DOHH2 (cell line): ENCODE results near the gene MARCHF5.
"Not testable (repeated sequence)": the region's sequence is repeated elsewhere in the genome, so short reads cannot be mapped to it uniquely, and the experiment has no call there.

Experiments used
- CTCF ChIP-seq: fragments of 200-600 bp; sonication (generic); IDR thresholded peaks from one replicate; pipeline ENCODE4 v1.5.1; 2014; ENCODE audit warnings: antibody characterized with exemption, mild to moderate bottlenecking, low read depth, low read length; ENCODE audit not compliant: poor library complexity, severe bottlenecking
- EZH2phosphoT487 ChIP-seq: fragments of 200-600 bp; sonication (generic); IDR thresholded peaks from 2 replicates; pipeline ENCODE4 v1.6.1; 2017; ENCODE audit warnings: borderline replicate concordance, mild to moderate bottlenecking, antibody characterized with exemption, low read length, moderate library complexity, mixed read lengths

GRCh38 chr10:92347035-92347676, 56.2 kb downstream of the MARCHF5 start:
- not testable (repeated sequence) for TF ChIP-seq EZH2phosphoT487, CTCF
